ENCODE results near the gene LPAR2. TPM values are rescaled to one million over a fixed set of nuclear protein-coding genes. Genes with fewer than 3 reads are reported as not detected.

LPAR2 gene
- total RNA-seq, 1 experiment from 2014 or later, result 27.3 TPM

DNA sequence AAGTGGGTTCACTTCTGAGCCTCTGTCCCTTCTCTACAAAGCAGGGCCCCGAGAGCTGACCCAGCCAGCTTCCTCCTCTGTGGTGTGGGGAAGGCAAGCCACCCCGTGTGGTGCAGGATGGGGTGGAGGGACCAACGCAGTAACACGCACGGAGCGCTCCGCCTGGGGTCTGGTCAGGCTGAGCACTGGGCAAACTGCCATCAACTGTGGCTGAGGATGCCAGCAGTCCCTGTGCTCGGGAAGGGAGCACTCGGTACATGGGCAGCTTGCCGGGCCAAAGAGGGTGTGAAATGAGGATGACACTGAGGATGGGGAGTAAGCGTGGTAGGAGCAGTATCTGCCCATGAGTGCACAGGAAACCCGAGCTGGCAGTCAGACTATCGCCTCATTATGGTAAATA, 23.1 kb upstream of the LPAR2 start:
- no peaks in the 10 kb centered on the region for H3K9me3 Mint-ChIP-seq (ENCODE audit: low read depth, unreplicated experiment)
- TF ChIP-seq, protein P1, sequence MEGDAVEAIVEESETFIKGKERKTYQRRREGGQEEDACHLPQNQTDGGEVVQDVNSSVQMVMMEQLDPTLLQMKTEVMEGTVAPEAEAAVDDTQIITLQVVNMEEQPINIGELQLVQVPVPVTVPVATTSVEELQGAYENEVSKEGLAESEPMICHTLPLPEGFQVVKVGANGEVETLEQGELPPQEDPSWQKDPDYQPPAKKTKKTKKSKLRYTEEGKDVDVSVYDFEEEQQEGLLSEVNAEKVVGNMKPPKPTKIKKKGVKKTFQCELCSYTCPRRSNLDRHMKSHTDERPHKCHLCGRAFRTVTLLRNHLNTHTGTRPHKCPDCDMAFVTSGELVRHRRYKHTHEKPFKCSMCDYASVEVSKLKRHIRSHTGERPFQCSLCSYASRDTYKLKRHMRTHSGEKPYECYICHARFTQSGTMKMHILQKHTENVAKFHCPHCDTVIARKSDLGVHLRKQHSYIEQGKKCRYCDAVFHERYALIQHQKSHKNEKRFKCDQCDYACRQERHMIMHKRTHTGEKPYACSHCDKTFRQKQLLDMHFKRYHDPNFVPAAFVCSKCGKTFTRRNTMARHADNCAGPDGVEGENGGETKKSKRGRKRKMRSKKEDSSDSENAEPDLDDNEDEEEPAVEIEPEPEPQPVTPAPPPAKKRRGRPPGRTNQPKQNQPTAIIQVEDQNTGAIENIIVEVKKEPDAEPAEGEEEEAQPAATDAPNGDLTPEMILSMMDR (IDR thresholded peaks at IDR 0.05; ENCODE audit: unreplicated experiment), result no peak
- H3K27me3 Mint-ChIP-seq (ENCODE audit: unreplicated experiment), result no peaks in the 10 kb centered on the region
- H3K4me3 Mint-ChIP-seq (ENCODE audit: low read depth, unreplicated experiment), result no peak overlapping the region
- no peak overlapping the region for H3K27ac Mint-ChIP-seq (ENCODE audit: unreplicated experiment)
- BruUV-seq (replicated peaks), result no TSS peak
- H3K36me3 Mint-ChIP-seq (ENCODE audit: insufficient read depth, unreplicated experiment), result peaks cover 40% of the 10 kb centered on the region
- no peaks in the 10 kb centered on the region for H3K4me1 Mint-ChIP-seq (ENCODE audit: low read depth, unreplicated experiment)
- intact Hi-C loops (cut with micrococcal nuclease; ENCODE audit: unreplicated experiment), result loop anchor here (2.0 kb wide), 1 partner anchor 38 kb away; no protein-coding TSS in a partner anchor
- no peak for DNase-seq
- CTCF ChIA-PET, result interaction anchor here (0.6 kb wide), 1 partner anchor 10 kb away, joined by 5 read pairs; no protein-coding TSS in a partner anchor

DNA sequence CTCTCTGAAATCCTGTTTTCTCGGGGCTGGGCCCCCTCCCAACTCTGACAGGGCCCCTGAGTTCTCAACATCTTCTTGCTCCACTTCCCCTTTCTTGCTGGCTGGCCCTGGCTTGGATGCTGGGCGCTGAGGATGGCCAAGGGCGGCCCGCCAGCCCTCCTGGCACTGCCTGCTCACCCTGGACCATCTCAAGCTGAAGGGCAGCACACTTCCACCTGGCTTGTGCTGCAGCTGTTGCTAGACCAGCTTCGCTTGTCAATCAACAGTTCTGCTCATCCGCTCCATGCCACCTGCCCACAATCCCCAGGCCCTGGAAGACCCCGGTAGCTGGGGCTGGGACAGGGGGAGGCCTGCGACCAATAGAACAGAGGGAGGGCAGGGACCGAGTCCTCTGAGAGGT, 22.3 kb upstream of the LPAR2 start:
- intact Hi-C loops (cut with micrococcal nuclease; ENCODE audit: unreplicated experiment), result loop anchor here (2.0 kb wide), 1 partner anchor 38 kb away; no protein-coding TSS in a partner anchor
- BruUV-seq (replicated peaks), result no TSS peak
- Mint-ChIP-seq H3K9me3 (ENCODE audit: low read depth, unreplicated experiment) (no peaks in the 10 kb centered on the region), H3K27me3 (ENCODE audit: unreplicated experiment) (no peaks in the 10 kb centered on the region), H3K4me3 (ENCODE audit: low read depth, unreplicated experiment) (no peak overlapping the region), H3K27ac (ENCODE audit: unreplicated experiment) (no peak overlapping the region), H3K36me3 (ENCODE audit: insufficient read depth, unreplicated experiment) (peaks cover 40% of the 10 kb centered on the region), H3K4me1 (ENCODE audit: low read depth, unreplicated experiment) (no peaks in the 10 kb centered on the region)
- CTCF ChIA-PET, result no interaction called here
- no peak for DNase-seq
- TF ChIP-seq, protein P1 (IDR thresholded peaks at IDR 0.05; ENCODE audit: unreplicated experiment), result no peak

- Mint-ChIP-seq H3K27ac (ENCODE audit: unreplicated experiment) (no peak overlapping the region), H3K27me3 (ENCODE audit: unreplicated experiment) (no peaks in the 10 kb centered on the region), H3K36me3 (ENCODE audit: insufficient read depth, unreplicated experiment) (peaks cover 34% of the 10 kb centered on the region), H3K4me1 (ENCODE audit: low read depth, unreplicated experiment) (no peaks in the 10 kb centered on the region), H3K4me3 (ENCODE audit: low read depth, unreplicated experiment) (no peak overlapping the region), H3K9me3 (ENCODE audit: low read depth, unreplicated experiment) (no peaks in the 10 kb centered on the region)
- CTCF ChIA-PET, result interaction anchor here (0.6 to 1.1 kb wide), 2 partner anchors 14 to 341 kb away, joined by 3 read pairs; partner anchors contain the start of gene ATP13A1
- TF ChIP-seq, protein P1 (IDR thresholded peaks at IDR 0.05; ENCODE audit: unreplicated experiment), result no peak
- BruUV-seq (replicated peaks), result no TSS peak
- intact Hi-C loops (cut with micrococcal nuclease; ENCODE audit: unreplicated experiment), result no loop called here
- DNase-seq, result no peak
Observed at GRCh38 chr19:19649580-19649995, 21.6 kb upstream of the LPAR2 start.

DNA sequence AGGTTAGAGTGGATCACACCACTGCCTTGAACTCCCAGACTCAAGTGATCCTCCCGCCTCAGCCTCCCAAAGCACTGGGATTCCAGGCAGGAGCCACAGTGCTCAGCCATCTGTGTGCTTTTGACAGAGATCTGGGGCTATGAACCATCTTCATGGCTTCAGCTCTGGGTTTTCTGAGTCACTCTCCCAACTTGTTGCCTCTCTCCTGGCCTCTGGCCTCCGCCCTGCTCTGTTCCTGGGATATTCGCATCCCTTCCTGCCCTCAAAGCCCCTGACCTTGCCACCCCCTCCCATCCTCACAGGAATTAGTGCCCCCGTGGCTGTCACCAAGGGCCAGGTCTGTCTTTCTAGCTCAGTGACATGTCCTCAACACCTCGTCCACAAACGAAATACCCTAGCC, 21.1 kb upstream of the LPAR2 start:
- TF ChIP-seq, protein P1 (IDR thresholded peaks at IDR 0.05; ENCODE audit: unreplicated experiment), result no peak
- no TSS peak for BruUV-seq (replicated peaks)
- Mint-ChIP-seq H3K4me3 (ENCODE audit: low read depth, unreplicated experiment) (no peak overlapping the region), H3K9me3 (ENCODE audit: low read depth, unreplicated experiment) (no peaks in the 10 kb centered on the region), H3K27me3 (ENCODE audit: unreplicated experiment) (no peaks in the 10 kb centered on the region), H3K4me1 (ENCODE audit: low read depth, unreplicated experiment) (no peaks in the 10 kb centered on the region), H3K36me3 (ENCODE audit: insufficient read depth, unreplicated experiment) (peaks cover 31% of the 10 kb centered on the region), H3K27ac (ENCODE audit: unreplicated experiment) (no peak overlapping the region)
- DNase-seq, result no peak
- intact Hi-C loops (cut with micrococcal nuclease; ENCODE audit: unreplicated experiment), result no loop called here
- CTCF ChIA-PET, result interaction anchor here (0.6 to 1.1 kb wide), 2 partner anchors 15 to 341 kb away, joined by 3 read pairs; partner anchors contain the start of gene ATP13A1
